CD4-positive, alpha-beta T cell treated with Interleukin-10 for 1 hour (primary cell): ENCODE data around the gene NTMT1.

ENCODE experiments used
- DNase-seq: peaks from one replicate; pipeline ENCODE4 v3.0.0-alpha.2; 2020

NTMT1 gene

DNA sequence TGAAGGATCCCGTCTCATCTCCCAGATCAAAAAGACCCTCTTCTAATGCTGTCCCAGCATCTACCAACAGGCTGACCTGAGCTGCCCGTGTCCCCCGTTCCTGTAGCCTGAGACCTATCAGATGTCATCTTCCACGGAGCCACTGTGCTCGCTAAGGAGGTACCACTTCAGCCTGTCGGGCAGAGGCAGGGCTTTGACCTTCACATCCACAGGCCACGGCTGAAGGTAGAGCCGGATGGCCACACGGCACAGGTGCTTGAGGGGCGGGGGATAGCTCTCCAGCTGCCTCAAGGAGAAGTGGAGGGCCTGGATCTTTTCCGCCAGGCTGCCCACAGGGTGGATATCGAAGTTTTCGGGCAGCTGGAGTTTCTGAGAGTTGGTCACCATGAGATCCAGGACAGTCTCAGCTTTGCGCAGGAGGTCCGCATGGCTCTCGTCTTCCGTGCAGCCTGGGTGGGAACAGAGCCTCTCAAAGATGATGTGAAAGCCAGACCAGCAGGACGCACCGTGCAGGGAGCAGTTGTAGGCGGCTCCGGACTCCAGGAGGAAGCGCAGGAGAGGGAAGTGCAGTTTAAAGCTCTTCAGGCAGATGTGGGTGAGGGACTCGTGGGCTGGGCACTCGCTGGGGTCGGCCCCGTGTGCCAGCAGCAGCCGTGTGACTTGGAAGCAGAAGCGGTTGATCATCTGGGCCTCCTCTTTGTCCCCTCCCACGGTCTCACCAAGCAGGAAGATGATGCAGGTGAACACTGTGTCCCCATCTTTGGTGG is 11.9 kb downstream of the NTMT1 start:
- no peak for DNase-seq

DNA sequence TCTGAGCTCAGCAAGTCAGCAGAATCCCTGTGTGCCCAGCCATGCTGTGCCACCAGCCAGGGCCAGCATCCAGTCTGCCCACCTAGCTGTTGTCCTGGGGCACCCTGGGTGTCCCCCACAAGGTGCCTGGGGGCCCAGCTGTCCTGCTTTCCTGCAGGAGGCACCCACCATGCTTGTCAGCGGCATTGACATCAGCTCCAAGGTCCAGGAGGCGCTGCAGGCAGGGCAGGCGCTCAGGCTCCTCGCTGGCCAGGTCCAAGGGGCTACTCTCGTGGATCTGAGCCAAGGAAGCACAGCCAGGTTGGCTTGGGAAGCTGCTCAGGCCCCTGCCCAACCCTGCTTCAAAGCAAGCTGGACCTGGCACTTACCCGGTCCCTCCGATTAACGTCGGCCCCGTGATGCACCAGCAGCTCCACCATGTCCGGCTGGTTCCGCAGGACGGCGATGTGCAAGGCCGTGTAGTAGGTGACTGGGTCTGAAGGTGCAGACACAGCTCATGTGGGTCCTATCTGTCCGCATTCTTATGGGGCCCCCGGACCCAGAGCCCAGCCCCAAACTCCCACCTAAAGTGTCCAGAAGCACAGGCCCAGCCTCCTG is 13.2 kb downstream of the NTMT1 start:
- DNase-seq, result no peak

DNA sequence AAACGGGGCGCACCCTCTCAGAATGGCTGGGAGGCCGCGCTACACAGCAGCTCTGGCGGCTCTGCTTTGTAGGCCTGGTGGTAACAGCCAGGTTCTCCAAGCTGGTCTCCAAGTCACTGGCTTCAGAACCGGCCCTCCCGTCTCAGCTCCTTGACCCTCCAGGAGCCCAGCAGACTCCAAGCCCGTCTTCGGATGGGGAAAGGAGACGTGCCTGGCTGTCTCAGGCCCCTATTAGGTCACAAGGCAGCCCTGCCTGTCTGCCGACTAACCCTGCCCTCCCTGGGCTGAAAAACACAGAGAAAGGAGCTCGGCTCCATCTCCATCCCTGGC is 13.8 kb downstream of the NTMT1 start:
- DNase-seq, result no peak

DNA sequence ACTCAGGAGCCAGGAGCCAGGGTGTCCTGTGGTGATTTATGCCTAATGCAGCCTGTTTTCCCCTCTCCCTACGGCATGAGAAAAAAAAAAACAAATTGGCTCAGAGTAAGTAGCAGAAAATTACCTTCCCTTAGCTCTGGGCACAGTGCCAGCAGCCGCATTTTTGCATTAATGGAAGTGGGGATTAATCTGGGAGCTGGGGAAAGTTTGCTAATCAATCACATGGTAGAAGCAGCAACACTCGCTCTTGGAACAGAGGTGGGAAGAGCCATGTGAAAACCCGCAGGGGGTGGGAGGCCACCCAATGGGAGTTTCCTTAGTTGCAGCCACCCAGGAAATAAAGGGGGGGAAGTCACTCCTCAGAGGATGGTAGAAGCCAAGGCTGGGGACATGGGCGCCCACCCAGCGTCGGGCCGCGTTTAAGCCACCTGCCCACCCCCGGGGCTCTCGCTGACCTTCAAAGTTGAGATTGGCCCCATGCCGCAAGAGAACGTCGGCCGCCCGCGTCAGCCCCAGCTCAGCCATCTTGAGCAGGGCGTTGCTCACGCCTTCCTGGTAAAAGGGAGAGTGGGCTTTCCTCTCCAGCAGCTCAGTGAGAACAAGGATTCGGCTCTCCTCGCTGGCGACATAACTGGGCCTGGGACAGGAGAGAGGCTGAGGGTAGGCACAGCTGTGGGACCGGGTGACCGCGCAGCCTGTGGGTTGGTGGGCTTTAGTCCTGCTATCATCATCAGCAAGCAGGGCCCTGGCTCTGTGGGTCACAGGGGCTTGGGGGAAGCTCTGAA is 14.3 kb downstream of the NTMT1 start:
- DNase-seq, result no peak

DNA sequence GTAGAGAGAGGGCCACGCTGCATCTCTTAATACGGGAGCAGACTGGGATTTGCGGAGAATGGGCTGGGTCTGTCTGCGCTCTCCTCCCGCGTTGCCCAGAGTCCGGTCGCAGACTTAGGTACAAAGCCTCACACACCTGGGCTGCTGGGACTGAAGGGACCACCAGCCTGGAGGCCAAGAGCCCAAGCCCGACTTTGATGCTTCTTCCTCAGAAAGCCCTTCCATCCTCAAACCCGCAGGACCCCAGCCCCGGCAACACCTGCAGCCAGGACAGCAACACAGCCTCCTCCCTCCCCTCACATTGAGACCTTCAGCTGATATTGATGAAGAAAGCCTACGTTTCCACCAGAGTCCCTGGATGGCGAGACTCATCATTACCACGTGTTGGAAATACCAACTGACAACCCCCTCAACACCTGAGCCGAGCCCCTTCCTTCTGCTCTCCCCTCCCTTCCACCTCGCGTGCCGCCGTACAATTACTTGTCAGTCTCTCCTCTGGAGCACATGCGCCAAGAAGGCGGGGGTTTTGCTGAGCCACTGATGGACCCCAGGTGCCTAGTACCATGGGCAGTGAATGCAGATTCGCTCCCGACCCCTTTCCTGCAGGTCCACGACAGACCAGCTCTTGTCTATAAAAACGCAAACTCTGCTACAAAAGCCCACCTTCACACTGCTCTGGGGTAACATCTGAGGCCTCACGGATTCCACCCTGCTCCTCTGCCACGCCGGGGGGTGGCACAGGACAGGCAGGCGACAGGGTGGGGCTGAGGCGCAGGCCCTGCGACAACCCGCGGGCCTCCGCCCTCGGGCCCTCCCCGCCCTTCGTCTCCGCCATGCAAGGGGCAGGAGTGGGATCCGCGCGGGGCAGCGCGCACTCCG is 15.1 kb downstream of the NTMT1 start:
- no peak for DNase-seq

GRCh38 chr9:129641750-129642585 is 16.0 kb downstream of the NTMT1 start, which contains the start of gene ASB6:
ASB6 (minus strand) TSS chr9:129642151; CDS start chr9:129641999, 152 bp downstream.
- peak; percentile 94 for DNase-seq

DNA sequence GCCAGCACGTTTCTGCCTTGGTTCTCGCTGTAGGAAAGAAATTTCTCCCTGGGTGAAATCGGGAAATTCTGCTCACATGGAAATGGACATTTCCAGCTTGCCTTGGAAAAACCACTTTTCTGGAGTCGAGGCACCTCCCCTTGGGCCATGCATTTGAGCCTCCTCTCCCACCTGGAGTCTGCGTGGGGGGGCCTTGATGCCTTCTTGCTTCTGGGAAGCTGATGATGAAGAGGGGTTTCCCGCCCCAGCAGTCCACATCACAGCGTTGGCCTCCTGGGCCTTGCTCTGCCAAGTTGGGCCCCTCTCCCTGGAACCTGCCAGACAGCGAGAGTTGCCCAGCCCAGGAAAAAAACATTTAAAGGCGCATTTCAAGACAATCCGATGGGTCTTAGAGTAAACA is 17.7 kb downstream of the NTMT1 start:
- no peak for DNase-seq

DNA sequence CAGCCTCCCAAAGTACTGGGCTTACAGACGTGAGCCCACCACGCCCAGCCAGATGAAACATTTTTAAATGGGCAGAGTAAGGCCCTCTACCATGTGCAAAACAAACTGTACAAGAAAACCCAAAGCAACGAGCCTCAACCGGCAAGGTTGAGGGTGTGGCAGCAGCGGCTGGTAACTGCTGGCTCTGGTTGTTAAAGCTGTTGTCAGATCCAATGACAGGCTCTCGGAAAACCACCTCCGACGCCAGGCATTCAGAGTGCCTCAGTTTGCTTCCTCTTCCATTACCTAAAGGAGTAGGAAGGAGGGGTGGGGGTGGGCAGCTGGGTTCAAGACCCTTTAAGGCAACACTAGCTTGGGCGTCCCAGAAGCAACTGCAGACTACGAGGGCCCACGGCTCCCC is 18.4 kb downstream of the NTMT1 start:
- no peak for DNase-seq

- DNase-seq, result no peak
These were observed 18.9 kb downstream of the NTMT1 start for GRCh38 chr9:129644902-129645301.

- no peak for DNase-seq
These were observed 20.3 kb downstream of the NTMT1 start for GRCh38 chr9:129646252-129646651.

DNA sequence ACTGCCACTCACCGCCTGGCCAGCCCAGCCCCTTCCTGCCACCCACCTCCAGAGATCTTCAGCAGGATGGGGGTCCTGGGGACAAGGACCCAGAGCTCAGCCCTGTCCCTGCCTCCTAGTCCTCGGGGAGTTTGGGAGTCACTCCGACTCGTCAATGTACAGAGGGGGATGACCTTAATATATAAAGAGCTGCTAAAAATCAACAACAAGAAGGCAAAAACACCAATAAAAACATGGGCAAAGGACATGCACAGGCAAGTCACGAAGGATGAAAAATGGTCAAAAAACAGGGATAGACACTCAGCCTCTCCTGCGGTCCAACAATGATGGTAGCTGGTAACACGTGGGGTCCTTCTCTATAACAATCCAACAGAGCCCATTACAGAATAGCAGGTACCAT is 20.7 kb downstream of the NTMT1 start:
- DNase-seq, result no peak

- no peak for DNase-seq
These were observed 21.7 kb downstream of the NTMT1 start for GRCh38 chr9:129647635-129648034.

DNA sequence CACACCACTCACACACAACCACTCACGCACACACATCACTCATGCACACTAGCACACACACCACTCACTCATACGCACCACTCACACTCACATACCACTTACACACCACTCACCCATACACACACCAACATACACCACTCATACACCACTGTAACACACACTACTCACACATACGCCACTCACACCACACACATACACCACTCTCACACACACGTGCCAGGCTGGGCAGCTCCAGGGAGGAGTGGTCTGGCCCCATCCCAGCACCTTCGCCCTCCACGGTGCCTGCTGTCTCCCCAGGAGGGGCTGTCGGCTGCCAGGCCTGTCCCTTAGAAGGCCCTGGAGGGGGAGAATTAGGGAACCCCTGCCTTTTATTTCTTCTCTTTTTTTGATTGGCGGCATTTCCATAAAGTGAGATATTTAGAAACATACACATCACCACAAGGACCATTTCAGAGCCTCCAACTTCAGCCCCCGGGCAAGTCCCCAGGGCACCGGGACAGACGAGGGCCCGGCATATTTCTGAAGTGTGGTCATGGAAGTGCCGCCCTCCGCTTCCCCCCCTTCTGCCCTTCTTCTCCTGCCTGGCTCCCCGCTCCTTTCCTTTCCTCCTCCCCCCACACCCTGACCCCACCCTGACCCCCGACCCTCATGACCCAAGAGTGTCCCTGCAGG is 22.3 kb downstream of the NTMT1 start:
- DNase-seq, result no peak

GRCh38 chr9:129648764-129649115 is 22.8 kb downstream of the NTMT1 start:
- DNase-seq, result no peak

GRCh38 chr9:129649726-129650679 is 24.0 kb downstream of the NTMT1 start:
- no peak for DNase-seq

GRCh38 chr9:129650680-129651235 is 24.8 kb downstream of the NTMT1 start:
- DNase-seq, result no peak

- DNase-seq, result no peak
These were observed 28.0 kb downstream of the NTMT1 start for GRCh38 chr9:129653823-129654553.

- DNase-seq, result no peak
These were observed 28.6 kb downstream of the NTMT1 start for GRCh38 chr9:129654554-129655040.

GRCh38 chr9:129655154-129655553 is 29.2 kb downstream of the NTMT1 start:
- DNase-seq, result no peak
